Mucosa of descending colon (tissue), 3 donors: Measurements from ENCODE around the gene NADK2. TPM values are rescaled to one million over a fixed set of nuclear protein-coding genes. Genes with fewer than 3 reads are reported as not detected.

Experiments
- ATAC-seq: fragments of 200-7000 bp; cut with Tn5 transposase; one replicate; pipeline ENCODE4 v1.9.1; 2020; ENCODE audit warnings: mild to moderate bottlenecking, moderate library complexity
- DNase-seq, 3 donors: peaks; one replicate each; pipeline ENCODE4 v3.0.0-alpha.2; 2020
- H3K36me3 ChIP-seq: fragments of 200-600 bp; one replicate; pipeline ENCODE4 v1.8.0; 2021; ENCODE audit warnings: low read depth, mild to moderate bottlenecking
- H3K4me1 ChIP-seq: fragments of 200-600 bp; one replicate; pipeline ENCODE4 v1.8.0; 2021; ENCODE audit warnings: low read depth, mild to moderate bottlenecking
- H3K4me3 ChIP-seq: fragments of 200-600 bp; one replicate; pipeline ENCODE4 v1.8.0; 2021; ENCODE audit warnings: mild to moderate bottlenecking
- H3K9me3 ChIP-seq: fragments of 200-600 bp; one replicate; pipeline ENCODE4 v1.8.0; 2021; ENCODE audit warnings: mild to moderate bottlenecking
- intact Hi-C, 2 donors: fragments of 100-400 bp; cut with DNase I in 1 of 2; cut with micrococcal nuclease in 1 of 2; formaldehyde crosslinking; loops; one replicate each; pipeline versions ENCODE4 v1.11.0 to v1.11.1; 2022; cut with DNase I, micrococcal nuclease
- total RNA-seq, 3 donors: library from RNA; stranded (reverse); fragmentation: NEBNext Ultra II Directional in 2 of 3; extraction: Animal tissue kit (Norgen Biotek cat#: 25700) in 2 of 3; gene quantifications; one replicate each; pipeline versions ENCODE4 v1.2.1 to v1.2.4, GENCODE V29; 2021 to 2023
- TF ChIP-seq, protein P1 (sequence below): fragments of 200-600 bp; IDR thresholded peaks from one replicate; pipeline ENCODE4 v1.8.0; 2022; ENCODE audit warnings: antibody characterized with exemption, mild to moderate bottlenecking
- donor health status: DM: no; HTN: no; CAD: no; lungs with moderate emphysema.
- donor health status: DM: no; HTN: no; CAD: no.
- donor health status: DM: no; HTN: yes; CAD: no.

The NADK2 gene
- total RNA-seq, 3 donors from 2014 or later = 24.3 to 50.3 (median 24.8) TPM

DNA sequence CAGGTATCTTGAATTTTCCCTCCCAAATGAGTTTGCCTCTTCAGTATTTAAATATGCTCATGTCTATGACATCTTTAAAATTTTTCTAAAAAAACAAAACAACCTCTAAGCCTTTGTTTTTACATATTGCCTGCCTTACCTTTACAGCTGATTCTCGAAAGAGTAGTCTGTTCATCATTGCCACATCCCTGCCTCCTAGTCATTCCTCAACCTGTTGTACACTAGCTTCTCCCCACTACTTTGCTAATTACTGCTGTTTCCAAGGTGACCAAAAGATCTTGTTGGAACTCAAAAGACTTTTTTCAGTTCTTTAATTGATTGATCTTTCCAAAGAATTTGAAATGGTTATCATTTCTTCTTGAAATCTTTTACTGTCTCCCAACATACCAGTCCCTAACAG lies 1.9 kb upstream of the NADK2 start:
- Histone ChIP-seq H3K36me3 (peaks cover 4% of the 10 kb centered on the region), H3K4me3 (no peak overlapping the region), H3K4me1 (peaks cover 13% of the 10 kb centered on the region), H3K9me3 (no peaks in the 10 kb centered on the region)
- TF ChIP-seq, protein P1, sequence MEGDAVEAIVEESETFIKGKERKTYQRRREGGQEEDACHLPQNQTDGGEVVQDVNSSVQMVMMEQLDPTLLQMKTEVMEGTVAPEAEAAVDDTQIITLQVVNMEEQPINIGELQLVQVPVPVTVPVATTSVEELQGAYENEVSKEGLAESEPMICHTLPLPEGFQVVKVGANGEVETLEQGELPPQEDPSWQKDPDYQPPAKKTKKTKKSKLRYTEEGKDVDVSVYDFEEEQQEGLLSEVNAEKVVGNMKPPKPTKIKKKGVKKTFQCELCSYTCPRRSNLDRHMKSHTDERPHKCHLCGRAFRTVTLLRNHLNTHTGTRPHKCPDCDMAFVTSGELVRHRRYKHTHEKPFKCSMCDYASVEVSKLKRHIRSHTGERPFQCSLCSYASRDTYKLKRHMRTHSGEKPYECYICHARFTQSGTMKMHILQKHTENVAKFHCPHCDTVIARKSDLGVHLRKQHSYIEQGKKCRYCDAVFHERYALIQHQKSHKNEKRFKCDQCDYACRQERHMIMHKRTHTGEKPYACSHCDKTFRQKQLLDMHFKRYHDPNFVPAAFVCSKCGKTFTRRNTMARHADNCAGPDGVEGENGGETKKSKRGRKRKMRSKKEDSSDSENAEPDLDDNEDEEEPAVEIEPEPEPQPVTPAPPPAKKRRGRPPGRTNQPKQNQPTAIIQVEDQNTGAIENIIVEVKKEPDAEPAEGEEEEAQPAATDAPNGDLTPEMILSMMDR = no peak
- no peak for ATAC-seq
- intact Hi-C loops = no loop called here
- DNase-seq = no peak

DNA sequence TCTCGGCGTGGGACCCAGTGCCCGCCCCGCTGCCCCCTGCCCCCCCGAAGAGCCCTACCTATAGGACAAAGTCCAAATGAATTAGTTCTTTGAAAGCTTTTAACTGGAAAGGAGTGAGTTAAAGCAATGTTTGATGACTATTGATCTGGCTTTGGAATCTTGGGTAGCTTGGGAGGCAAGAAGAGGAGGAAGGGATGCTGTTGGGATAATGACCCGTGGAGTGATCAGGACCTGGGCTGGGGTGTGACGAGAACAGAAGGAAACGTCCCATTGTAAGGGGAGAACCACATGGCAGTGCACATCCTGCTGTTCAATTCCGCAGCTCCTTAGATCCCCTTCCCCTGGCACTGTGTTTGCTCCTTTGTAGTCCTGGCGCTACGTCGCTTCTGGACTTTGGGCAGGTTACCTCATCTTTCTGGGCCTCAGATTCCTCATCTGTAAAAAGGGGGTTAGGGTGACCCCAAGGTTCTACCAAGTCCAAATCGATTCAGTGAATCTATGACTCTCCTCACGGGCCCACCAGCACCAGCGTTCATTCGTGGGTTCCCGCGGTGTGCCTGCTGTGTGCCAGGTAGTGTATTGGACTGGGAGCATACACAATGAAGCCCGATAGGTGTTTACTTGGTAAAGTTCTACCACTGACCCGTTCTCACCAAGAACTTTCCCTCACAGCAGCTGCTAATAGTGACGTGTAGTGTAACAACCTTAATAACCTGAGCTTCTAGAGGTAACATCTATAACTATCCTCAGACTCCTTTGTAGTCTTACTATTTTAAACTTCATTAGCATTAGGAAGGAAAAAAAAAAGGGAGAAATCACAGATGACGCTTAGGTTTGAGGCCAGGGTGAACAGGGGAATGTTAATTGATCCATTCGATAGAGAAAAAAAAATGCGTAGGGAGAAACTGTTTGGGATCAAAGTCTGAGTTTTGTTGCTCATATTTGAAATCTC lies 1.1 kb upstream of the NADK2 start:
- DNase-seq (peak in 2 of 3 donors; percentile 23 to 43), ATAC-seq (no peak)
- H3K4me1 ChIP-seq = peaks cover 13% of the 10 kb centered on the region
- peaks cover 4% of the 10 kb centered on the region for H3K36me3 ChIP-seq
- H3K4me3 ChIP-seq = peak overlapping the region; percentile 81
- H3K9me3 ChIP-seq = no peaks in the 10 kb centered on the region
- TF ChIP-seq, protein P1 = no peak
- intact Hi-C loops = no loop called here

DNA sequence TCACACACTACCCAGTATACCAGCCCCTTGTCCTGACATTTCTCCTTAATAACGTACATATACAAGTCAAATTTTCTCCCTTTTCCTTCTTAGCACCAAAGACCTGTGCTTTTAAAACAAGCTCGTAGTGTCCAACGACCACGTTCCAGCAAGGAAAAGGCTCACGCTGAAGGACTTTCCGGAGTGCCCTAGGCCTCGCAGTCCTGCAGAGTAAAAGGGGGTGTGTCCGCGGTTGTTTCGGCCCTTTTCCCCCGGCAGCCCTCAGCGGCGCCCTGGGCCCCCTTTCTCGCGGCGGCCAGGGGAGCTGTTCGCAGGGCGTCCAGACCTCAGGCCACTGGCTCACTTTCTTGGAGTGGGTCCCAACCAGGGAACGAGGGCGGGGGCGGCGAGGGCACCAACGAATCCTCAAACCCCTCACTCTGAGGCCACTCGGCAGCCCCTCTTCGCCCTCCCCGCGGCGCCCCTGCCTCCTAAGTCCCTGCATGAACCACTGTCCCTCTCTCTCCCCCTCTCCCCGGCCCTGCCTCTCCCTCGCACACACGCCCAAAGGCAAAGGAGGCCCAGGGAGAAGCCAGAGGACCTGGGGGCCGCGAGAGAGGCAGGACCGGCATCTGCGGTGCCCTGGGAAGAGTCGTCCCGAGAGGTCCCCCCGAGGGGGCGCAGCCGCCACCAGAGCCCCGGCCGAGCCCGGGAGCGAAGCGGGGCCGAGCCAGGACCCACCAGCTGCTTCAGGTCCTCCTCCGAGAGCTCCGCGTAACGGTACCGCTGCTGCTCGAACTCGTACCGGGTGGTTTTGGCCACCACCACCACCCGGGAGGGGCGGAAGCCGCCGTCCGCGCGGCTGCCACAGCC lies 720 bp downstream of the NADK2 start:
- Histone ChIP-seq H3K36me3 (peaks cover 4% of the 10 kb centered on the region), H3K4me1 (peaks cover 13% of the 10 kb centered on the region), H3K4me3 (peak overlapping the region; percentile 81), H3K9me3 (no peaks in the 10 kb centered on the region)
- DNase-seq (peak; percentile 69 to 74 (median 73)), ATAC-seq (peak; percentile 51)
- intact Hi-C loops = no loop called here
- TF ChIP-seq, protein P1 = no peak

DNA sequence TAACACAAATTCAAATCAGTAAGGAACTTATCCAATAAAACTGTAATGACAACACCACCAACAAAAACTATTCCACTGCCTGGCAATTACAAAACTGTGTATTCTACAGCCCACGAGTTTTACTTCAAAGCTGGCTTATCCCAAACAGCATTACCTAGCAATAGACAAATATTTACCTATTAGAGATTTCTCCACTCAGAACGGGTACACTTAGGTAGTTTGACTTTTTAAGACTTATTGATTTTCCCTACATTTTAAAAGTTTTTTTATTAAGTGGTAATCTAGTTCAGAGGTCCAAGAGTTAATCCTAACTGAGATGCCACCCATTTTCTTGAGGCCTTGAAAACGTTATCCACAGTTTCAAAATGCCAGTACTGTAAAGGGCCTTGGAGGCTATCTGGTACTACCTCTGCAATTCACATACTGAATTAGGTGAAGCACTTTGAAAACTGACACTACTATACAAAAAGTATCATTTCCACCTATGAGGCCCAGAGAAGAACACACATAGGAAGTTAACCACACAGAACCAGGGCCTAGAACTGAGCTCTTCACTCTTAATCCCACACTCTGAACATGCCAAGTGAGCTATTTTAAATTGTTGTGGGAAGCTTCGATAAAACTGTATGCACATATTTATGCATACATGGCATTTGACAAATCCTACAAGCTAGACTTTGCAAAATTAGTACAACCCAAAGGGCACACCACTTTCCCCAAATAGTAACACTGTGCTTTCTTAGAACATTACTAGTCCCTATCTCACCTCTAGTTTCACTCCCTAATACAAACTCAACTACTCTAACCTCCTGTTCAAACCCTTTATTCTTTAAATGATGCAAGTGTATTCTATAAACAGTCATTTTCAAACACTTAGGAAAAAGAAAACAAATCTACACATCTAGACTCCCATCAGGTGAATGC lies 2.1 kb downstream of the NADK2 start:
- Histone ChIP-seq H3K4me1 (peaks cover 13% of the 10 kb centered on the region), H3K9me3 (no peaks in the 10 kb centered on the region), H3K36me3 (peaks cover 4% of the 10 kb centered on the region), H3K4me3 (no peak overlapping the region)
- TF ChIP-seq, protein P1 = no peak
- DNase-seq (no peak), ATAC-seq (no peak)
- intact Hi-C loops = no loop called here
